HepG2 (cell line): ENCODE data around the gene SKIL. TPM values are rescaled to one million over a fixed set of nuclear protein-coding genes. Genes with fewer than 3 reads are reported as not detected.

Experiments
- ARHGAP35 ChIP-seq: sonication (generic); formaldehyde crosslinking; IDR thresholded peaks from 2 replicates; pipeline ENCODE4 v1.9.0; 2022; ENCODE audit warnings: mild to moderate bottlenecking, inconsistent platforms, moderate library complexity, missing genetic modification reagents, borderline replicate concordance
- BORCS8-MEF2B ChIP-seq: sonication (generic); formaldehyde crosslinking; IDR thresholded peaks from 2 replicates; pipeline ENCODE4 v1.8.0; 2022; ENCODE audit warnings: mild to moderate bottlenecking, missing genetic modification reagents
- CREB1 ChIP-seq, 2 experiments: fragments of 450-650 bp in 1 of 2; IDR thresholded peaks; 2 replicates each; pipeline ENCODE4 v1.6.1; 2016 to 2017; ENCODE audit warnings: control low read depth in 1 of 2, mild to moderate bottlenecking in 1 of 2, missing compliant biosample characterization in 1 of 2, missing genetic modification characterization in 1 of 2
- EHMT2 ChIP-seq: fragments of 200-600 bp; sonication (generic); IDR thresholded peaks from 2 replicates; pipeline ENCODE4 v1.7.0; 2017; ENCODE audit warnings: antibody characterized with exemption, low read depth, low read length, borderline replicate concordance
- GTF2F1 ChIP-seq: fragments of 150-350 bp; IDR thresholded peaks from 2 replicates; pipeline ENCODE4 v1.6.1; 2014; ENCODE audit warnings: low read length
- NFE2L1 ChIP-seq: sonication (generic); formaldehyde crosslinking; IDR thresholded peaks from 2 replicates; pipeline ENCODE4 v1.4.0; 2020; ENCODE audit warnings: missing genetic modification reagents, mild to moderate bottlenecking, borderline replicate concordance
- NFE2L2 ChIP-seq: fragments of 150-350 bp; IDR thresholded peaks from 2 replicates; pipeline ENCODE4 v1.6.1; 2014; ENCODE audit warnings: low read length
- NFIC ChIP-seq: IDR thresholded peaks from 2 replicates; pipeline ENCODE4 v1.6.1; 2012; ENCODE audit warnings: mild to moderate bottlenecking, low read length, inconsistent platforms
- NFYB ChIP-seq: sonication (generic); formaldehyde crosslinking; IDR thresholded peaks from 2 replicates; pipeline ENCODE4 v1.4.0; 2020; ENCODE audit warnings: missing genetic modification reagents
- RBAK ChIP-seq: sonication (generic); formaldehyde crosslinking; IDR thresholded peaks from 2 replicates; pipeline ENCODE4 v1.5.1; 2020; ENCODE audit warnings: mild to moderate bottlenecking, missing genetic modification reagents
- SKI ChIP-seq: fragments of 450-650 bp; IDR thresholded peaks from one replicate; pipeline ENCODE4 v1.6.1; 2018; ENCODE audit warnings: mild to moderate bottlenecking; ENCODE audit not compliant: partially characterized antibody
- SUZ12 ChIP-seq: fragments of 150-350 bp; IDR thresholded peaks from 2 replicates; pipeline ENCODE4 v1.6.1; 2014; ENCODE audit warnings: low read depth, low read length
- TMF1 ChIP-seq: sonication (generic); formaldehyde crosslinking; IDR thresholded peaks from 2 replicates; pipeline ENCODE4 v1.8.1; 2022; ENCODE audit warnings: low read depth, missing genetic modification reagents
- ZFP62 ChIP-seq: sonication (generic); formaldehyde crosslinking; IDR thresholded peaks from 2 replicates; pipeline ENCODE4 v1.4.0; 2020; ENCODE audit warnings: missing genetic modification reagents
- ZNF33A ChIP-seq: sonication (generic); formaldehyde crosslinking; IDR thresholded peaks from 2 replicates; pipeline ENCODE4 v1.5.1; 2020; ENCODE audit warnings: missing genetic modification reagents, mild to moderate bottlenecking, moderate library complexity, borderline replicate concordance
- ZNF33B ChIP-seq: sonication (generic); formaldehyde crosslinking; IDR thresholded peaks from 2 replicates; pipeline ENCODE4 v1.5.1; 2020; ENCODE audit warnings: mild to moderate bottlenecking, missing genetic modification reagents
- ZNF496 ChIP-seq: sonication (generic); formaldehyde crosslinking; IDR thresholded peaks from 2 replicates; pipeline ENCODE4 v1.8.1; 2023; ENCODE audit warnings: mild to moderate bottlenecking, moderate library complexity, missing genetic modification reagents; ENCODE audit not compliant: insufficient replicate concordance
- ZNF713 ChIP-seq: sonication (generic); formaldehyde crosslinking; IDR thresholded peaks from 2 replicates; pipeline ENCODE4 v1.4.0; 2020; ENCODE audit warnings: mild to moderate bottlenecking, missing genetic modification reagents
- polyA plus RNA-seq, 8 experiments: library from polyadenylated mRNA; depleted of rRNA in 3 of 8; stranded (reverse) in 7 of 8; unstranded in 1 of 8; fragments of >200 nt; fragmentation: Illumina TruSeq in 4 of 8; extraction: Trizol in 4 of 8; gene quantifications; 2 replicates each; pipeline versions ENCODE4 v1.2.1 to v1.2.3, GENCODE V29; 2011 to 2016; ENCODE audit warnings: low read depth in 4 of 8, missing spikeins in 1 of 8, mixed read lengths in 1 of 8; ENCODE audit not compliant: insufficient read depth in 1 of 8
- total RNA-seq, 5 experiments: library from RNA; depleted of rRNA; stranded (reverse); fragments of >200 nt; fragmentation: Illumina TruSeq; extraction: Trizol; gene quantifications; 2 replicates each; pipeline ENCODE4 v1.2.3, GENCODE V29; 2016; ENCODE audit warnings: low read depth in 1 of 5
- TF ChIP-seq, protein P1 (sequence below): sonication (generic); formaldehyde crosslinking; IDR thresholded peaks from 2 replicates; pipeline ENCODE4 v1.4.0; 2020; ENCODE audit warnings: mild to moderate bottlenecking, missing genetic modification reagents
- TF ChIP-seq, protein P2 (sequence below): IDR thresholded peaks from 2 replicates; pipeline ENCODE4 v1.6.1; 2016
- TF ChIP-seq, protein P3 (sequence below): sonication (generic); formaldehyde crosslinking; IDR thresholded peaks from 2 replicates; pipeline ENCODE4 v1.4.0; 2020; ENCODE audit warnings: missing genetic modification reagents
- TF ChIP-seq, protein P4 (sequence below): sonication (generic); formaldehyde crosslinking; IDR thresholded peaks from 2 replicates; pipeline ENCODE4 v1.9.0; 2022; ENCODE audit warnings: missing genetic modification reagents, mild to moderate bottlenecking, borderline replicate concordance
- TF ChIP-seq, protein P5 (sequence below): sonication (generic); formaldehyde crosslinking; IDR thresholded peaks from 2 replicates; pipeline ENCODE4; 2020; ENCODE audit warnings: missing genetic modification reagents, mild to moderate bottlenecking, borderline replicate concordance

The SKIL gene
- total and polyA plus RNA-seq, 2 of the 13 experiments (the other 11 are each of a cell fraction or from before 2014, with no cell fraction given): 5.2 to 20.7 TPM

DNA sequence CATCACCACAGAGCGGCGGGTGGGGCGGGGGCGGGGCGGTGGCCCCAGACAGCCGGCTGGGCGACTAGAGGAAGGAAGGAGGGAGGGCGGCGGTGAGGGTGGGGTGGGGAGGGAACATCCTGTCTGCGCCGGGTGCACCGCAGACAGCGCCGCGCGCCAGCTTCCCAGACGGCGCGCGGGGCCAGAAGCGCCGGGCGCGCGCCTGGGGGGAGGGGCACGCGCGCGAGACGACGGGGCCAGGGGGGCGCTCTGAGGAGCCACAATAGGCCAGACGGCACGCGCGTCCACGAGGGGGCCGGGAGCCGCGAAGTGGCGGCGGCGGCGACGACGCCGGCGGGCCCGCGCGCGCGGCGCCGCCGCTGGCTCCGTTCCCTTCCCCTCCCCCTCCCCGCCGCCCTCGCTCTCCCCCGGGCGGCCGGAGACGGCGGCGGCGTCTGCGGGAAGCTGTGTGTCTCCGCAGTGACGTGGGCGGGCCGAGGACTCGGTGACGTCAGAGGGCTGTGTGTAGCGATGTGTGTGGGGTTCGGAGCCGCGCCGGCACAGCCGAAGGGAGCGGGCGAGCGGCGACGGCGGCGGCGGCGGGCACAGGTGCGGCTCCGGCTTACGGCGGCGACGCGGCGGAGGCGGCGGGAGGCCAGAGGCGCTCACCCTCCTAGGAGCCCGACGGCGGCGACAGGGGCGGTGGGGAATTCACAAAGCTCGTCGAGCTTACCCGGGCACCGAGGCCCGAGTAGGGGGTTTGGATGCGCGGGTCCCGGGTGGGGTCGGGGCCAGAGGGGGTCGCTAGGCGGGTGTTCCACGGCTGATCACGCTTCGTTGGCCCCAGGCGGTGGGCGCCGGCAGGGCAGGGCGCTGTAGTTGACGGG lies at the start of gene SKIL (continued):
- TF ChIP-seq SUZ12 (no peak), GTF2F1 (no peak), ZNF496 (no peak), ZNF33A (CRISPR knock-in tag) (no peak), ZNF33B (CRISPR knock-in tag) (no peak), NFE2L1 (CRISPR knock-in tag) (no peak), ARHGAP35 (no peak), ZNF713 (CRISPR knock-in tag) (no peak), BORCS8-MEF2B (CRISPR knock-in tag) (no peak), EHMT2 (no peak), SKI (peak; percentile 100), NFYB (no peak), CREB1 (IDR thresholded peaks at IDR 0.05) (peak; percentile 99), CREB1 (CRISPR knock-in tag; IDR thresholded peaks at IDR 0.05) (peak; percentile 53; the same call in 1 of the 2 replicates), ZFP62 (no peak), TMF1 (CRISPR knock-in tag) (no peak; the same call in 1 of the 2 replicates), NFE2L2 (no peak), NFIC (no peak), RBAK (CRISPR knock-in tag) (no peak)
- TF ChIP-seq, protein P1, sequence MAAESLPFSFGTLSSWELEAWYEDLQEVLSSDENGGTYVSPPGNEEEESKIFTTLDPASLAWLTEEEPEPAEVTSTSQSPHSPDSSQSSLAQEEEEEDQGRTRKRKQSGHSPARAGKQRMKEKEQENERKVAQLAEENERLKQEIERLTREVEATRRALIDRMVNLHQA: no peak
- TF ChIP-seq, protein P2, sequence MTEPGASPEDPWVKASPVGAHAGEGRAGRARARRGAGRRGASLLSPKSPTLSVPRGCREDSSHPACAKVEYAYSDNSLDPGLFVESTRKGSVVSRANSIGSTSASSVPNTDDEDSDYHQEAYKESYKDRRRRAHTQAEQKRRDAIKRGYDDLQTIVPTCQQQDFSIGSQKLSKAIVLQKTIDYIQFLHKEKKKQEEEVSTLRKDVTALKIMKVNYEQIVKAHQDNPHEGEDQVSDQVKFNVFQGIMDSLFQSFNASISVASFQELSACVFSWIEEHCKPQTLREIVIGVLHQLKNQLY (CRISPR knock-in tag): no peak
- TF ChIP-seq, protein P3, sequence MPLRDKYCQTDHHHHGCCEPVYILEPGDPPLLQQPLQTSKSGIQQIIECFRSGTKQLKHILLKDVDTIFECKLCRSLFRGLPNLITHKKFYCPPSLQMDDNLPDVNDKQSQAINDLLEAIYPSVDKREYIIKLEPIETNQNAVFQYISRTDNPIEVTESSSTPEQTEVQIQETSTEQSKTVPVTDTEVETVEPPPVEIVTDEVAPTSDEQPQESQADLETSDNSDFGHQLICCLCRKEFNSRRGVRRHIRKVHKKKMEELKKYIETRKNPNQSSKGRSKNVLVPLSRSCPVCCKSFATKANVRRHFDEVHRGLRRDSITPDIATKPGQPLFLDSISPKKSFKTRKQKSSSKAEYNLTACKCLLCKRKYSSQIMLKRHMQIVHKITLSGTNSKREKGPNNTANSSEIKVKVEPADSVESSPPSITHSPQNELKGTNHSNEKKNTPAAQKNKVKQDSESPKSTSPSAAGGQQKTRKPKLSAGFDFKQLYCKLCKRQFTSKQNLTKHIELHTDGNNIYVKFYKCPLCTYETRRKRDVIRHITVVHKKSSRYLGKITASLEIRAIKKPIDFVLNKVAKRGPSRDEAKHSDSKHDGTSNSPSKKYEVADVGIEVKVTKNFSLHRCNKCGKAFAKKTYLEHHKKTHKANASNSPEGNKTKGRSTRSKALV (CRISPR knock-in tag): no peak
- TF ChIP-seq, protein P4, sequence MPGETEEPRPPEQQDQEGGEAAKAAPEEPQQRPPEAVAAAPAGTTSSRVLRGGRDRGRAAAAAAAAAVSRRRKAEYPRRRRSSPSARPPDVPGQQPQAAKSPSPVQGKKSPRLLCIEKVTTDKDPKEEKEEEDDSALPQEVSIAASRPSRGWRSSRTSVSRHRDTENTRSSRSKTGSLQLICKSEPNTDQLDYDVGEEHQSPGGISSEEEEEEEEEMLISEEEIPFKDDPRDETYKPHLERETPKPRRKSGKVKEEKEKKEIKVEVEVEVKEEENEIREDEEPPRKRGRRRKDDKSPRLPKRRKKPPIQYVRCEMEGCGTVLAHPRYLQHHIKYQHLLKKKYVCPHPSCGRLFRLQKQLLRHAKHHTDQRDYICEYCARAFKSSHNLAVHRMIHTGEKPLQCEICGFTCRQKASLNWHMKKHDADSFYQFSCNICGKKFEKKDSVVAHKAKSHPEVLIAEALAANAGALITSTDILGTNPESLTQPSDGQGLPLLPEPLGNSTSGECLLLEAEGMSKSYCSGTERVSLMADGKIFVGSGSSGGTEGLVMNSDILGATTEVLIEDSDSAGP (CRISPR knock-in tag): no peak
- TF ChIP-seq, protein P5, sequence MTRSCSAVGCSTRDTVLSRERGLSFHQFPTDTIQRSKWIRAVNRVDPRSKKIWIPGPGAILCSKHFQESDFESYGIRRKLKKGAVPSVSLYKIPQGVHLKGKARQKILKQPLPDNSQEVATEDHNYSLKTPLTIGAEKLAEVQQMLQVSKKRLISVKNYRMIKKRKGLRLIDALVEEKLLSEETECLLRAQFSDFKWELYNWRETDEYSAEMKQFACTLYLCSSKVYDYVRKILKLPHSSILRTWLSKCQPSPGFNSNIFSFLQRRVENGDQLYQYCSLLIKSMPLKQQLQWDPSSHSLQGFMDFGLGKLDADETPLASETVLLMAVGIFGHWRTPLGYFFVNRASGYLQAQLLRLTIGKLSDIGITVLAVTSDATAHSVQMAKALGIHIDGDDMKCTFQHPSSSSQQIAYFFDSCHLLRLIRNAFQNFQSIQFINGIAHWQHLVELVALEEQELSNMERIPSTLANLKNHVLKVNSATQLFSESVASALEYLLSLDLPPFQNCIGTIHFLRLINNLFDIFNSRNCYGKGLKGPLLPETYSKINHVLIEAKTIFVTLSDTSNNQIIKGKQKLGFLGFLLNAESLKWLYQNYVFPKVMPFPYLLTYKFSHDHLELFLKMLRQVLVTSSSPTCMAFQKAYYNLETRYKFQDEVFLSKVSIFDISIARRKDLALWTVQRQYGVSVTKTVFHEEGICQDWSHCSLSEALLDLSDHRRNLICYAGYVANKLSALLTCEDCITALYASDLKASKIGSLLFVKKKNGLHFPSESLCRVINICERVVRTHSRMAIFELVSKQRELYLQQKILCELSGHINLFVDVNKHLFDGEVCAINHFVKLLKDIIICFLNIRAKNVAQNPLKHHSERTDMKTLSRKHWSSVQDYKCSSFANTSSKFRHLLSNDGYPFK (CRISPR knock-in tag): no peak
